PFSK-1 (cell line): Measurements from ENCODE around the gene RAB11FIP3.

Experiments
- FOXP2 ChIP-seq: optimal IDR thresholded peaks from 2 replicates; pipeline ENCODE3; 2011; ENCODE audit warnings: borderline replicate concordance, control low read depth, inconsistent platforms; ENCODE audit not compliant: insufficient read depth; ENCODE audit errors: extremely low read length, extremely low read depth
- POLR2AphosphoS5 ChIP-seq: IDR thresholded peaks from 2 replicates; pipeline ENCODE4 v1.6.1; 2012; ENCODE audit warnings: low read depth, mild to moderate bottlenecking, control low read depth, low read length, moderate library complexity
- SIN3A ChIP-seq: IDR thresholded peaks from 2 replicates; pipeline ENCODE4 v1.6.1; 2012; ENCODE audit warnings: mild to moderate bottlenecking, low read length, moderate library complexity, borderline replicate concordance; ENCODE audit not compliant: insufficient read depth
- TAF1 ChIP-seq: IDR thresholded peaks from 2 replicates; pipeline ENCODE4 v1.6.1; 2012; ENCODE audit warnings: low read length, control low read depth, borderline replicate concordance; ENCODE audit not compliant: insufficient read depth
- TF ChIP-seq, protein P1 (sequence below), 2 experiments: IDR thresholded peaks; 2 replicates each; pipeline versions ENCODE4 v1.6.1 to v1.8.0; 2011 to 2012; ENCODE audit warnings: low read depth in 2 of 2, low read length in 2 of 2, control low read depth in 1 of 2, inconsistent platforms in 1 of 2, mild to moderate bottlenecking in 1 of 2, moderate library complexity in 1 of 2; ENCODE audit not compliant: insufficient read depth in 1 of 2

Gene RAB11FIP3

GRCh38 chr16:559021-559380 is 133.6 kb downstream of the RAB11FIP3 start:
- no peak for TF ChIP-seq FOXP2
- TF ChIP-seq, protein P1, sequence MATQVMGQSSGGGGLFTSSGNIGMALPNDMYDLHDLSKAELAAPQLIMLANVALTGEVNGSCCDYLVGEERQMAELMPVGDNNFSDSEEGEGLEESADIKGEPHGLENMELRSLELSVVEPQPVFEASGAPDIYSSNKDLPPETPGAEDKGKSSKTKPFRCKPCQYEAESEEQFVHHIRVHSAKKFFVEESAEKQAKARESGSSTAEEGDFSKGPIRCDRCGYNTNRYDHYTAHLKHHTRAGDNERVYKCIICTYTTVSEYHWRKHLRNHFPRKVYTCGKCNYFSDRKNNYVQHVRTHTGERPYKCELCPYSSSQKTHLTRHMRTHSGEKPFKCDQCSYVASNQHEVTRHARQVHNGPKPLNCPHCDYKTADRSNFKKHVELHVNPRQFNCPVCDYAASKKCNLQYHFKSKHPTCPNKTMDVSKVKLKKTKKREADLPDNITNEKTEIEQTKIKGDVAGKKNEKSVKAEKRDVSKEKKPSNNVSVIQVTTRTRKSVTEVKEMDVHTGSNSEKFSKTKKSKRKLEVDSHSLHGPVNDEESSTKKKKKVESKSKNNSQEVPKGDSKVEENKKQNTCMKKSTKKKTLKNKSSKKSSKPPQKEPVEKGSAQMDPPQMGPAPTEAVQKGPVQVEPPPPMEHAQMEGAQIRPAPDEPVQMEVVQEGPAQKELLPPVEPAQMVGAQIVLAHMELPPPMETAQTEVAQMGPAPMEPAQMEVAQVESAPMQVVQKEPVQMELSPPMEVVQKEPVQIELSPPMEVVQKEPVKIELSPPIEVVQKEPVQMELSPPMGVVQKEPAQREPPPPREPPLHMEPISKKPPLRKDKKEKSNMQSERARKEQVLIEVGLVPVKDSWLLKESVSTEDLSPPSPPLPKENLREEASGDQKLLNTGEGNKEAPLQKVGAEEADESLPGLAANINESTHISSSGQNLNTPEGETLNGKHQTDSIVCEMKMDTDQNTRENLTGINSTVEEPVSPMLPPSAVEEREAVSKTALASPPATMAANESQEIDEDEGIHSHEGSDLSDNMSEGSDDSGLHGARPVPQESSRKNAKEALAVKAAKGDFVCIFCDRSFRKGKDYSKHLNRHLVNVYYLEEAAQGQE (IDR thresholded peaks at IDR 0.05; ENCODE audit: insufficient read depth in 1 of 2, low read depth in 2 of 2, low read length in 2 of 2): no peak
- TF ChIP-seq TAF1: no peak
- no peak for TF ChIP-seq POLR2AphosphoS5
- no peak for TF ChIP-seq SIN3A

- TF ChIP-seq, protein P1 (IDR thresholded peaks at IDR 0.05; ENCODE audit: insufficient read depth in 1 of 2, low read depth in 2 of 2, low read length in 2 of 2): no peak
- TF ChIP-seq SIN3A (no peak), POLR2AphosphoS5 (no peak), FOXP2 (no peak), TAF1 (no peak)
Observed at GRCh38 chr16:559411-560203, 134.2 kb downstream of the RAB11FIP3 start.

- no peak for TF ChIP-seq POLR2AphosphoS5
- TF ChIP-seq FOXP2: no peak
- TF ChIP-seq SIN3A: no peak
- TF ChIP-seq TAF1: no peak
- TF ChIP-seq, protein P1 (IDR thresholded peaks at IDR 0.05; ENCODE audit: insufficient read depth in 1 of 2, low read depth in 2 of 2, low read length in 2 of 2): no peak
Observed at GRCh38 chr16:560204-560700, 134.8 kb downstream of the RAB11FIP3 start, which contains the start of gene PRR35. TSS of gene PRR35 (plus strand) at chr16:560394. CDS start at chr16:563295, 2,901 bp downstream.

- TF ChIP-seq TAF1 (no peak), SIN3A (no peak), FOXP2 (no peak), POLR2AphosphoS5 (no peak)
- TF ChIP-seq, protein P1 (IDR thresholded peaks at IDR 0.05; ENCODE audit: insufficient read depth in 1 of 2, low read depth in 2 of 2, low read length in 2 of 2): no peak
Observed at GRCh38 chr16:560701-561412, 135.4 kb downstream of the RAB11FIP3 start.
